Mesothelial cell of epicardium (in vitro differentiated cells): ENCODE measurements around the gene RBM20. TPM values are rescaled to one million over a fixed set of nuclear protein-coding genes. Genes with fewer than 3 reads are reported as not detected.
A peak's percentile ranks its signal among the peaks of the same experiment; 100 is the strongest.

Experiments used
- DNase-seq, 2 experiments: peaks; one replicate each; pipeline ENCODE4 v3.0.0; 2021; ENCODE audit warnings: low spot score in 2 of 2; ENCODE audit not compliant: unreplicated experiment in 2 of 2
- H3K27ac Mint-ChIP-seq: 2 replicates; pipeline ENCODE4 v1.8.0; 2021; ENCODE audit warnings: mixed read lengths
- H3K27me3 Mint-ChIP-seq: 2 replicates; pipeline ENCODE4 v1.8.0; 2021; ENCODE audit warnings: low read depth, mixed read lengths
- H3K36me3 Mint-ChIP-seq: 2 replicates; pipeline ENCODE4 v1.8.0; 2021; ENCODE audit warnings: mixed read lengths
- H3K4me1 Mint-ChIP-seq: 2 replicates; pipeline ENCODE4 v1.8.0; 2021; ENCODE audit warnings: mixed read lengths
- H3K4me3 Mint-ChIP-seq: 2 replicates; pipeline ENCODE4 v1.8.0; 2021; ENCODE audit warnings: mild to moderate bottlenecking, moderate library complexity, mixed read lengths
- H3K9me3 Mint-ChIP-seq: 2 replicates; pipeline ENCODE4 v1.8.0; 2021; ENCODE audit warnings: mixed read lengths
- total RNA-seq: library from RNA; stranded (reverse); gene quantifications from 3 replicates; pipeline ENCODE4 v1.2.1, GENCODE V29; 2021
- TF ChIP-seq, protein P1 (sequence below): fragments of 200-600 bp; sonication (generic); IDR thresholded peaks from one replicate; pipeline ENCODE4 v1.5.0; 2021; ENCODE audit warnings: antibody characterized with exemption; ENCODE audit not compliant: unreplicated experiment

RBM20 gene
- total RNA-seq, 1 donor from 2014 or later: 23.3 TPM

DNA sequence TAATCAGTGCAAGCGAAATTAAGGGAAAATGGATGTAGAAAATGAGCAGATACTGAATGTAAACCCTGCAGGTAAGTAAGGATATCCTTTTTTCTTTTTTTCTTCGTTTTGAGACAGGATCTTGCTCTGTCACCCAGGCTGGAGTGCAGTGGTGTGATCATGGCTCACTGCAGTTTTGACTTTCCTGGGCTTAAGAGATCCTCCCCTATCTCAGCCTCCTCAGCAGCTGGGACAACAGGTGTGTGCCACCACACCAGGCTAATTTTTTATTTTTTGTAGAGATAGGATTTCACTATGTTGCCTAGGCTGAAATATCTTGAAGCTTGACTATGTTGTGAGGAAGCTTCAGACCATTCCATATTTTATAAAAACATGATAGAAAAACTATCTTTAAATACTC is 231.9 kb downstream of the RBM20 start:
- Mint-ChIP-seq H3K9me3 (no peaks in the 10 kb centered on the region), H3K27ac (no peak overlapping the region), H3K4me1 (peaks cover 24% of the 10 kb centered on the region), H3K36me3 (peaks cover 6% of the 10 kb centered on the region), H3K4me3 (no peak overlapping the region), H3K27me3 (no peaks in the 10 kb centered on the region)
- TF ChIP-seq, protein P1, sequence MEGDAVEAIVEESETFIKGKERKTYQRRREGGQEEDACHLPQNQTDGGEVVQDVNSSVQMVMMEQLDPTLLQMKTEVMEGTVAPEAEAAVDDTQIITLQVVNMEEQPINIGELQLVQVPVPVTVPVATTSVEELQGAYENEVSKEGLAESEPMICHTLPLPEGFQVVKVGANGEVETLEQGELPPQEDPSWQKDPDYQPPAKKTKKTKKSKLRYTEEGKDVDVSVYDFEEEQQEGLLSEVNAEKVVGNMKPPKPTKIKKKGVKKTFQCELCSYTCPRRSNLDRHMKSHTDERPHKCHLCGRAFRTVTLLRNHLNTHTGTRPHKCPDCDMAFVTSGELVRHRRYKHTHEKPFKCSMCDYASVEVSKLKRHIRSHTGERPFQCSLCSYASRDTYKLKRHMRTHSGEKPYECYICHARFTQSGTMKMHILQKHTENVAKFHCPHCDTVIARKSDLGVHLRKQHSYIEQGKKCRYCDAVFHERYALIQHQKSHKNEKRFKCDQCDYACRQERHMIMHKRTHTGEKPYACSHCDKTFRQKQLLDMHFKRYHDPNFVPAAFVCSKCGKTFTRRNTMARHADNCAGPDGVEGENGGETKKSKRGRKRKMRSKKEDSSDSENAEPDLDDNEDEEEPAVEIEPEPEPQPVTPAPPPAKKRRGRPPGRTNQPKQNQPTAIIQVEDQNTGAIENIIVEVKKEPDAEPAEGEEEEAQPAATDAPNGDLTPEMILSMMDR: no peak
- DNase-seq: no peak

DNA sequence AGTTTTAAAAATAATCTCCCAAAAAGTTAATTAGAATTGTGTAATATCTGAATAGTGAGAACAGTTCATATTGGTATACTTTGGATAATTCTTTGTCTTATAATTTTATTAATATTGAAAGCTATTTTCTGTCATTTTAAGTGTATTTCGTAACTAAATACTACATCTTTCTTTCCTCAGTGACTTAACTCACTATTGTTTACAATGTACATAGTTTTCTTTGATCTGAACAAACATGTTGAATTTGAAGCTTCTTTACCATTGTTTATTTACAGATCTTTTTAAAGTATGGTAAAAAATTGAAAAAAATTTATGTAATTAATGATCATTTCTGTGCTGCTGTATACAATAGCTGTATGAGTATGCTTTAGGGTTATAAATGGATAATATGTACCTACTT is 232.7 kb downstream of the RBM20 start:
- DNase-seq: no peak
- TF ChIP-seq, protein P1: no peak
- H3K4me1 Mint-ChIP-seq: peaks cover 21% of the 10 kb centered on the region
- peaks cover 11% of the 10 kb centered on the region for H3K36me3 Mint-ChIP-seq
- H3K4me3 Mint-ChIP-seq: no peak overlapping the region
- H3K27ac Mint-ChIP-seq: no peak overlapping the region
- H3K27me3 Mint-ChIP-seq: no peaks in the 10 kb centered on the region
- H3K9me3 Mint-ChIP-seq: no peaks in the 10 kb centered on the region

DNA sequence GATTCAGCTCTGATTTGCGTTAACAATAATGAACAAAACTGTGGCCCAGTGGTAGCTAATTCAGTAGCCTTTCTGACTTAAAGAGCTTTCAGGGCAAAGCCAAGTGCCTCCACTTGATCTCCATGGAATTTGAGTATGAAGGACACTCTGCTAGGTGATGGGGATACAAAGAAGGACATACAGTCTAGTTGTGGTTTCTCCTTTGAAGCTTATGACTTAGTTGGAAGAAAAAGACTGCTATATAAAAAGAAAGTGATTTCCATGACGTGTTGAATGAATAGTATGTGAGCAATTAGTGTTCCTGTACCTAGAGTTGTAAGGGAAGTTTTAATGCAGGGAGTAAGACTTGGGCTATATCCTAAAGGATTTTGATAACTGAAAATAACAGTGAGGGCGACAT is 235.9 kb downstream of the RBM20 start:
- TF ChIP-seq, protein P1: no peak
- DNase-seq: no peak
- Mint-ChIP-seq H3K4me1 (peaks cover 7% of the 10 kb centered on the region), H3K9me3 (no peaks in the 10 kb centered on the region), H3K27ac (no peak overlapping the region), H3K4me3 (no peak overlapping the region), H3K36me3 (peaks cover 25% of the 10 kb centered on the region), H3K27me3 (no peaks in the 10 kb centered on the region)

DNA sequence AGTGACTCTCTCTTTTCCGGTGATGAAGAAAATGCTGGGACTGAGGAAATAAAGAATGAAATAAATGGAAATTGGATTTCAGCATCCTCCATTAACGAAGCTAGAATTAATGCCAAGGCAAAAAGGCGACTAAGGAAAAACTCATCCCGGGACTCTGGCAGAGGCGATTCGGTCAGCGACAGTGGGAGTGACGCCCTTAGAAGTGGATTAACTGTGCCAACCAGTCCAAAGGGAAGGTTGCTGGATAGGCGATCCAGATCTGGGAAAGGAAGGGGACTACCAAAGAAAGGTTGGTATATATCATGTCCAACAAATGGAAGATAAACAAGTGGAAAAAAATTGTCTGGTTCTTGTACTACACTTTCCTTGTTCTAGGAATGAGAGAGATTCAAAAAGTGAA is 237.1 kb downstream of the RBM20 start:
- Mint-ChIP-seq H3K36me3 (peaks cover 29% of the 10 kb centered on the region), H3K4me1 (peaks cover 7% of the 10 kb centered on the region), H3K27ac (peak overlapping the region; percentile 43), H3K4me3 (no peak overlapping the region), H3K27me3 (no peaks in the 10 kb centered on the region), H3K9me3 (no peaks in the 10 kb centered on the region)
- DNase-seq: no peak
- TF ChIP-seq, protein P1: no peak

DNA sequence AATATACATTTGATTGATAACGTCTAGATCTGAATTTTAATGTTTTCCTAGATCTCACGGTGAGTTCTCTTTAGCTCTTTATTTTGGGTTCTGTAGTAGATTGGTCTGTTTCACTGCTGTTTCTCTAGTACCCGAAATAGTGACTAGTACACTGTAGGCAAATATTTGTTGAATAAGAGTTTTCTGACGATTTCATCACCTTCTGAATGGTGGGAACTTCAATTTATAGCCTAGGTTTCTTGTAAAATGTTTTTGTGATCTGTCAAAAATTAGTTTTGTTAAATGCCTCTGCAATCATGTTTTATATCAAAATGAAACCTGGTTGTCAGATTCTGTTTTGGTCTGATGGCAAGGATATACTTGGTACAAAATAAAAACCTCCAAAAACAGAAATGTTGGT is 237.8 kb downstream of the RBM20 start:
- no peak for DNase-seq
- TF ChIP-seq, protein P1: no peak
- no peak overlapping the region for H3K27ac Mint-ChIP-seq
- peaks cover 30% of the 10 kb centered on the region for H3K36me3 Mint-ChIP-seq
- no peaks in the 10 kb centered on the region for H3K27me3 Mint-ChIP-seq
- no peak overlapping the region for H3K4me3 Mint-ChIP-seq
- peaks cover 7% of the 10 kb centered on the region for H3K4me1 Mint-ChIP-seq
- no peaks in the 10 kb centered on the region for H3K9me3 Mint-ChIP-seq

DNA sequence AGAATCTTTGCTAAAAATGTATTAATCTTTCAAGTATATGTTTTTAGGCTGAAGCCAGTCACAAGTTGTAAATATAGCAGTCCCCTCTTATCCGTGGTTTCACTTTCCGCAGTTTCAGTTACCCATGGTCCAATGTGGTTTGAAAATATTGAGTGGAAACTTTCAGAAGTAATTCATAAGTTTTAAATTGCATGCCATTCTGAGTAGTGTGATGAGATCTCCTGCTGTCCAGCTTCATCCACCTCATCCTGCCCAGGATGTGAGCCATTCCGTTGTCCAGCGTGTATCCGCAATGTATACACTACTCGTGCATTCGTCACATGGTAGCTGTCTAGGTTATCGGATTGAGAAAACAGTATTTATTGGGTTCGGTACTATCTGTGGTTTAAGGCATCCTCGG is 239.8 kb downstream of the RBM20 start:
- Mint-ChIP-seq H3K36me3 (peaks cover 33% of the 10 kb centered on the region), H3K4me3 (no peak overlapping the region), H3K27ac (no peak overlapping the region)

More for the DNA sequence above, 239.8 kb downstream of the RBM20 start:
- no peak for DNase-seq
- TF ChIP-seq, protein P1: no peak
- Mint-ChIP-seq H3K4me1 (peaks cover 6% of the 10 kb centered on the region), H3K27me3 (no peaks in the 10 kb centered on the region), H3K9me3 (no peaks in the 10 kb centered on the region)
